BLaER1 treated with 17β-estradiol and CSF1 and Interleukin-3, amounts not matched to agents 10 nM and 100 nM (cell line): ENCODE results near the gene BHLHE40.
"Not testable (repeated sequence)": the region's sequence is repeated elsewhere in the genome, so short reads cannot be mapped to it uniquely, and the experiment has no call there.

Source experiments
- H3K27ac ChIP-seq, 11 experiments: shearing (Covaris generic); formaldehyde crosslinking; 2 replicates each; pipeline ENCODE4 v1.8.1; 2022
- H3K27me3 ChIP-seq, 11 experiments: shearing (Covaris generic); formaldehyde crosslinking; 2 replicates each; pipeline ENCODE4 v1.8.1; 2022
- H3K36me3 ChIP-seq, 11 experiments: shearing (Covaris generic); formaldehyde crosslinking; 2 replicates each; pipeline ENCODE4 v1.8.1; 2022
- H3K4me1 ChIP-seq, 10 experiments: shearing (Covaris generic); formaldehyde crosslinking; 2 replicates each; pipeline ENCODE4 v1.8.1; 2022
- H3K4me2 ChIP-seq, 11 experiments: shearing (Covaris generic); formaldehyde crosslinking; 2 replicates each; pipeline ENCODE4 v1.8.1; 2022
- H3K4me3 ChIP-seq, 10 experiments: shearing (Covaris generic); formaldehyde crosslinking; 2 replicates each; pipeline ENCODE4 v1.8.1; 2022
- H3K9ac ChIP-seq, 11 experiments: shearing (Covaris generic); formaldehyde crosslinking; 2 replicates each; pipeline ENCODE4 v1.8.1; 2022
- H3K9me3 ChIP-seq, 11 experiments: shearing (Covaris generic); formaldehyde crosslinking; replicated peaks in 1 of 11; 2 replicates each; pipeline ENCODE4 v1.8.1; 2022
- H4K20me1 ChIP-seq, 11 experiments: shearing (Covaris generic); formaldehyde crosslinking; 2 replicates each; pipeline ENCODE4 v1.8.1; 2022
- Cebpa-rat ChIP-seq, 11 experiments: shearing (Covaris generic); IDR thresholded peaks; 2 replicates each; pipeline ENCODE4 v1.8.1; 2022

The BHLHE40 gene

GRCh38 chr3:4956099-4956498 is 23.1 kb upstream of the BHLHE40 start:
- Histone ChIP-seq H3K4me3 (no peak overlapping the region), H3K27ac (no peak overlapping the region), H3K36me3 (no peaks in the 10 kb centered on the region), H3K4me1 (peaks cover 0 to 8% (median under 1%) of the 10 kb centered on the region in 10 experiments; a peak in 7 of 20 replicates), H3K9me3 (peaks cover 8 to 20% (median 13%) of the 10 kb centered on the region in 11 experiments), H3K9ac (no peak overlapping the region), H3K4me2 (no peak overlapping the region), H4K20me1 (no peaks in the 10 kb centered on the region), H3K27me3 (no peaks in the 10 kb centered on the region)
- TF ChIP-seq Cebpa-rat (IDR thresholded peaks at IDR 0.05): no peak

GRCh38 chr3:4956738-4957137 is 22.5 kb upstream of the BHLHE40 start:
- Histone ChIP-seq H3K4me1 (peaks cover 0 to 3% (median 0%) of the 10 kb centered on the region in 10 experiments; a peak in 4 of 20 replicates), H3K9ac (no peak overlapping the region), H3K27me3 (no peaks in the 10 kb centered on the region), H3K9me3 (peaks cover 8 to 20% (median 13%) of the 10 kb centered on the region in 11 experiments), H3K36me3 (no peaks in the 10 kb centered on the region), H3K4me3 (no peak overlapping the region), H4K20me1 (no peaks in the 10 kb centered on the region), H3K4me2 (no peak overlapping the region), H3K27ac (no peak overlapping the region)
- TF ChIP-seq Cebpa-rat (IDR thresholded peaks at IDR 0.05): no peak

GRCh38 chr3:4957978-4958377 is 21.3 kb upstream of the BHLHE40 start:
- Histone ChIP-seq H3K27me3 (no peaks in the 10 kb centered on the region), H3K4me1 (no peaks in the 10 kb centered on the region), H3K4me3 (no peak overlapping the region), H3K9ac (no peak overlapping the region), H4K20me1 (no peaks in the 10 kb centered on the region), H3K9me3 (peaks cover 8 to 20% (median 13%) of the 10 kb centered on the region in 11 experiments), H3K4me2 (no peak overlapping the region), H3K27ac (no peak overlapping the region), H3K36me3 (no peaks in the 10 kb centered on the region)
- no peak for TF ChIP-seq Cebpa-rat (IDR thresholded peaks at IDR 0.05)

- Histone ChIP-seq H3K9me3 (peaks cover 8 to 20% (median 13%) of the 10 kb centered on the region in 11 experiments), H3K9ac (no peak overlapping the region), H3K4me2 (no peak overlapping the region), H3K4me1 (peaks cover 0 to 10% (median 0%) of the 10 kb centered on the region in 10 experiments; a peak in 5 of 20 replicates), H3K27ac (no peak overlapping the region), H3K4me3 (no peak overlapping the region), H3K27me3 (no peaks in the 10 kb centered on the region), H3K36me3 (no peaks in the 10 kb centered on the region), H4K20me1 (no peaks in the 10 kb centered on the region)
- no peak for TF ChIP-seq Cebpa-rat (IDR thresholded peaks at IDR 0.05)
Measured at GRCh38 chr3:4959180-4959579, 20.1 kb upstream of the BHLHE40 start.

- not testable (repeated sequence) for H3K27me3 ChIP-seq, H3K36me3 ChIP-seq, H3K9ac ChIP-seq, H3K4me2 ChIP-seq, H4K20me1 ChIP-seq, H3K4me3 ChIP-seq, H3K27ac ChIP-seq
- peaks cover 22 to 39% (median 29%) of the 10 kb centered on the region in 11 experiments for H3K9me3 ChIP-seq
- H3K4me1 ChIP-seq: peaks cover 0 to 15% (median 2%) of the 10 kb centered on the region in 10 experiments; a peak in 8 of 20 replicates
Measured at GRCh38 chr3:4961865-4962264, 17.4 kb upstream of the BHLHE40 start.

- TF ChIP-seq Cebpa-rat (IDR thresholded peaks at IDR 0.05): no peak
- no peak overlapping the region for H3K9ac ChIP-seq
- no peak overlapping the region for H3K4me3 ChIP-seq
- peak overlapping the region in 2 of 11 experiments; percentile 1 to 21; a peak in 2 of 22 replicates for H3K4me2 ChIP-seq
- peaks cover 0 to 15% (median 2%) of the 10 kb centered on the region in 10 experiments; a peak in 8 of 20 replicates for H3K4me1 ChIP-seq
- no peak overlapping the region for H3K27ac ChIP-seq
- no peaks in the 10 kb centered on the region for H4K20me1 ChIP-seq
- H3K36me3 ChIP-seq: no peaks in the 10 kb centered on the region
- peaks cover 21 to 45% (median 29%) of the 10 kb centered on the region in 11 experiments for H3K9me3 ChIP-seq
- H3K27me3 ChIP-seq: no peaks in the 10 kb centered on the region
Measured at GRCh38 chr3:4963669-4964570, 15.3 kb upstream of the BHLHE40 start.

- Histone ChIP-seq H3K4me2 (peak overlapping the region in 3 of 11 experiments; percentile 18 to 38 (median 26); a peak in 2 of 22 replicates), H3K4me1 (peaks cover 0 to 15% (median 2%) of the 10 kb centered on the region in 10 experiments; a peak in 8 of 20 replicates), H3K27ac (peak overlapping the region in 2 of 11 experiments; percentile 16 to 38; a peak in 3 of 22 replicates), H3K9me3 (peaks cover 17 to 46% (median 34%) of the 10 kb centered on the region in 11 experiments)
- H3K9ac ChIP-seq, H4K20me1 ChIP-seq, H3K4me3 ChIP-seq, H3K36me3 ChIP-seq, H3K27me3 ChIP-seq: not testable (repeated sequence)
Measured at GRCh38 chr3:4966006-4966405, 13.2 kb upstream of the BHLHE40 start.

GRCh38 chr3:4967683-4968082 is 11.6 kb upstream of the BHLHE40 start:
- not testable (repeated sequence) for H3K9ac ChIP-seq, H3K27ac ChIP-seq
- peaks cover 5 to 20% (median 6%) of the 10 kb centered on the region in 10 experiments; a peak in 19 of 20 replicates for H3K4me1 ChIP-seq

GRCh38 chr3:4971437-4971836 is 7.8 kb upstream of the BHLHE40 start:
- not testable (repeated sequence) for H3K4me2 ChIP-seq, H3K4me3 ChIP-seq, H3K36me3 ChIP-seq, H3K27me3 ChIP-seq, H3K27ac ChIP-seq, H4K20me1 ChIP-seq, H3K9ac ChIP-seq
- Histone ChIP-seq H3K9me3 (peaks cover 8 to 36% (median 23%) of the 10 kb centered on the region in 11 experiments), H3K4me1 (peaks cover 31 to 44% (median 42%) of the 10 kb centered on the region in 10 experiments)

More at GRCh38 chr3:4967683-4968082, 11.6 kb upstream of the BHLHE40 start:
- not testable (repeated sequence) for H3K4me2 ChIP-seq, H3K4me3 ChIP-seq, H3K36me3 ChIP-seq, H3K27me3 ChIP-seq, H4K20me1 ChIP-seq
- H3K9me3 ChIP-seq: peaks cover 17 to 49% (median 34%) of the 10 kb centered on the region in 11 experiments
